ENCODE results near the gene SFR1.

The SFR1 gene

GRCh38 chr10:104127411-104127810 is 5.4 kb downstream of the SFR1 start:
- peak; percentile 36 for TF ChIP-seq CTCF (IDR thresholded peaks at IDR 0.05; ENCODE audit: insufficient read depth, low read depth, low read length, missing control alignments)
- DNase-seq (ENCODE audit: low read depth) = peak; percentile 41
- no peak overlapping the region for H3K4me3 ChIP-seq (ENCODE audit: low read depth, low read length)

- H3K4me3 ChIP-seq (ENCODE audit: low read depth, low read length) = no peak overlapping the region
- no peak for TF ChIP-seq CTCF (IDR thresholded peaks at IDR 0.05; ENCODE audit: insufficient read depth, low read depth, low read length, missing control alignments)
- DNase-seq (ENCODE audit: low read depth) = no peak
Measured at GRCh38 chr10:104128214-104128613, 6.2 kb downstream of the SFR1 start.

- H3K4me3 ChIP-seq (ENCODE audit: low read depth, low read length) = no peak overlapping the region
- no peak for DNase-seq (ENCODE audit: low read depth)
- no peak for TF ChIP-seq CTCF (IDR thresholded peaks at IDR 0.05; ENCODE audit: insufficient read depth, low read depth, low read length, missing control alignments)
Measured at GRCh38 chr10:104130041-104130440, 8.1 kb downstream of the SFR1 start.

DNA sequence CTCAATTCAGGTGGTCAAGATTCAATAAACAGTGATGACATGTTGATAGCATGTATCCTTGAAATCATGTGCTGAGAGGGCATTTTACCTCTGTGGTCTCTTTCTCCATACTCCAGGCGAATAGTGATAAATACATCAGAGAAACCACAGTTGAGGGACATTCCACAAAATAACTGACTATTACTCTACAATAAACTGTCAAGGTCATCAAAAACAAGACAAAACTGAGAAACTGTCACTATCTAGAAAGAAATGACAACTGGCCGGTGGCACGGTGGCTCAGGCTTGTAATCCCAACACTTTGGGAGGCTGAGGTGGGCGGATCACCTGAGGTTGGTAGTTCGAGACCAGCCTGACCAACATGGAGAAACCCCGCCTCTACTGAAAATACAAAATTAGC is 16.2 kb downstream of the SFR1 start:
- TF ChIP-seq CTCF (IDR thresholded peaks at IDR 0.05; ENCODE audit: insufficient read depth, low read depth, low read length, missing control alignments) = no peak
- H3K4me3 ChIP-seq (ENCODE audit: low read depth, low read length) = no peak overlapping the region
- no peak for DNase-seq (ENCODE audit: low read depth)

DNA sequence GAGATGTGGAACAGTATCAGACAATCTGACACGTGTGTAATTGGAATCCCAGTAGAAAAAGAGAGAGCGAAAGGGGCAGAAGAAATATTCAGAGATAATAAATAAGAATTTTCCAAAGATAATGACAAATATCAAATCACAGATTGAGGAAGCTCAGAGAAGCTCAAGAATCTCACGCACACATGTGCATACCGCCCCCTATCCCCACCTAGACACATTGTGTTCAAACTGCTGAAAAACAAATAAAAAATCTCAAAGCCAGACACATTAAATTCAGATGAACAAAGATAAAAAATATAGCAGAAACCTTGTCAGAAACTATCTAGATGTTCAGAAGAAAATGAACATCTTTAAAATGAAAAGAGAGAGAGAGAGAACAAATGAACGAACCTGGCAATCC is 17.2 kb downstream of the SFR1 start:
- no peak overlapping the region for H3K4me3 ChIP-seq (ENCODE audit: low read depth, low read length)
- TF ChIP-seq CTCF (IDR thresholded peaks at IDR 0.05; ENCODE audit: insufficient read depth, low read depth, low read length, missing control alignments) = peak; percentile 35
- DNase-seq (ENCODE audit: low read depth) = peak; percentile 18

- TF ChIP-seq CTCF (IDR thresholded peaks at IDR 0.05; ENCODE audit: insufficient read depth, low read depth, low read length, missing control alignments) = no peak
- no peak overlapping the region for H3K4me3 ChIP-seq (ENCODE audit: low read depth, low read length)
- no peak for DNase-seq (ENCODE audit: low read depth)
Measured at GRCh38 chr10:104142081-104142480, 20.1 kb downstream of the SFR1 start.

DNA sequence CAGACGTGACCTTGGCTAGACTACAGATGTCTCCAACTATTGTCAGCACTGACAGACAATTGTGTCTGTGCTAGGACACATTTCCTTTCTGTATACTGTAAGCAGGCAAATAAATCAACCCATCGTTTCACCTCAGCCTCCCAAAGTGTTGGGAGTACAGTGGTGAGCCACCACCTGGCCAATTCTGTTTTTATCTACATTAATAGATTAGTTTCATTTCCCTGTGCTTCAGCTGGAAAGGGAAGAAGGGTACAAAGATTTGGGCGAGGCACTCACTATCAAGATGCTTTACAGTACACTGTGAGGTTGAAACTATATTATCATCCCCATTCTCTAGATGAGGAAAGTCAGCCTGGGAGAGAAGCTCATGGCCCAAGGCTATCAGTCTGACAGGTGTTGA is 21.9 kb downstream of the SFR1 start:
- TF ChIP-seq CTCF (IDR thresholded peaks at IDR 0.05; ENCODE audit: insufficient read depth, low read depth, low read length, missing control alignments) = no peak
- no peak overlapping the region for H3K4me3 ChIP-seq (ENCODE audit: low read depth, low read length)
- DNase-seq (ENCODE audit: low read depth) = no peak

Data from GM12865 (cell line).